Left ventricle myocardium inferior (tissue), 1 donor: Measurements from ENCODE around the gene ACOX2. TPM values are rescaled to one million over a fixed set of nuclear protein-coding genes. Genes with fewer than 3 reads are reported as not detected.

Source experiments
- DNase-seq: peaks from one replicate; pipeline ENCODE4 v3.0.0-alpha.2; 2020
- H3K27ac ChIP-seq: fragments of 200-600 bp; replicated peaks from 2 replicates; pipeline ENCODE4 v1.8.0; 2021
- H3K27me3 ChIP-seq: fragments of 200-600 bp; 2 replicates; pipeline ENCODE4 v1.8.0; 2021; ENCODE audit warnings: low read depth
- H3K36me3 ChIP-seq: fragments of 200-600 bp; 2 replicates; pipeline ENCODE4 v1.8.0; 2021
- H3K4me1 ChIP-seq: fragments of 200-600 bp; 2 replicates; pipeline ENCODE4 v1.8.0; 2021
- H3K4me3 ChIP-seq: fragments of 200-600 bp; 2 replicates; pipeline ENCODE4 v1.8.0; 2021; ENCODE audit warnings: mild to moderate bottlenecking, moderate library complexity
- H3K9me3 ChIP-seq: fragments of 200-600 bp; replicated peaks from 2 replicates; pipeline ENCODE4 v1.8.0; 2021
- CTCF ChIP-seq: fragments of 200-600 bp; IDR thresholded peaks from 2 replicates; pipeline ENCODE4 v1.8.0; 2021; ENCODE audit warnings: antibody characterized with exemption, mild to moderate bottlenecking, borderline replicate concordance
- intact Hi-C: fragments of 100-400 bp; cut with micrococcal nuclease; formaldehyde crosslinking; loops from one replicate; pipeline ENCODE4 v1.11.0; 2022
- total RNA-seq: library from RNA; stranded (reverse); fragmentation: NEBNext Ultra II Directional; extraction: Animal tissue kit (Norgen Biotek cat#: 25700); gene quantifications from one replicate; pipeline ENCODE4 v1.2.1, GENCODE V29; 2021
- donor health status: DM: no; HTN: yes; CAD: no; lungs with severe emphysema.

ACOX2 gene
- total RNA-seq, 1 donor from 2014 or later = 37.2 TPM

- no peak for TF ChIP-seq CTCF
- Histone ChIP-seq H3K27me3 (no peaks in the 10 kb centered on the region), H3K27ac (no peak overlapping the region), H3K4me3 (no peak overlapping the region), H3K36me3 (peaks cover 3% of the 10 kb centered on the region), H3K4me1 (peaks cover 33% of the 10 kb centered on the region), H3K9me3 (no peaks in the 10 kb centered on the region)
- DNase-seq = no peak
- intact Hi-C loops = no loop called here
Observed at GRCh38 chr3:58539626-58540025, 2.6 kb upstream of the ACOX2 start.

- intact Hi-C loops = no loop called here
- Histone ChIP-seq H3K27me3 (no peaks in the 10 kb centered on the region), H3K4me1 (peaks cover 42% of the 10 kb centered on the region), H3K27ac (peak overlapping the region; percentile 91), H3K9me3 (no peaks in the 10 kb centered on the region), H3K4me3 (peak overlapping the region; percentile 69), H3K36me3 (peaks cover 20% of the 10 kb centered on the region)
- no peak for TF ChIP-seq CTCF
- DNase-seq = no peak
Observed at GRCh38 chr3:58537412-58538301, 667 bp upstream of the ACOX2 start.

GRCh38 chr3:58535531-58536500 is 1.2 kb downstream of the ACOX2 start:
- peaks cover 46% of the 10 kb centered on the region for H3K4me1 ChIP-seq
- H3K27me3 ChIP-seq = no peaks in the 10 kb centered on the region
- TF ChIP-seq CTCF = no peak
- intact Hi-C loops = no loop called here
- no peak for DNase-seq
- no peaks in the 10 kb centered on the region for H3K9me3 ChIP-seq
- peaks cover 38% of the 10 kb centered on the region for H3K36me3 ChIP-seq
- peak overlapping the region; percentile 91 for H3K27ac ChIP-seq
- H3K4me3 ChIP-seq = peak overlapping the region; percentile 69

- DNase-seq = no peak
- TF ChIP-seq CTCF = no peak
Observed at GRCh38 chr3:58534592-58535494, 2.1 kb downstream of the ACOX2 start.

More at GRCh38 chr3:58534592-58535494, 2.1 kb downstream of the ACOX2 start:
- Histone ChIP-seq H3K27me3 (no peaks in the 10 kb centered on the region), H3K27ac (no peak overlapping the region), H3K36me3 (peaks cover 48% of the 10 kb centered on the region), H3K9me3 (no peaks in the 10 kb centered on the region), H3K4me1 (peaks cover 46% of the 10 kb centered on the region), H3K4me3 (no peak overlapping the region)
- intact Hi-C loops = no loop called here
